Globus pallidus (tissue), 1 donor: Measurements from ENCODE around the gene NADSYN1.

ENCODE experiments used
- DNase-seq: peaks from one replicate; pipeline ENCODE4 v3.0.0-alpha.2; 2015; ENCODE audit warnings: low spot score

The NADSYN1 gene

DNA sequence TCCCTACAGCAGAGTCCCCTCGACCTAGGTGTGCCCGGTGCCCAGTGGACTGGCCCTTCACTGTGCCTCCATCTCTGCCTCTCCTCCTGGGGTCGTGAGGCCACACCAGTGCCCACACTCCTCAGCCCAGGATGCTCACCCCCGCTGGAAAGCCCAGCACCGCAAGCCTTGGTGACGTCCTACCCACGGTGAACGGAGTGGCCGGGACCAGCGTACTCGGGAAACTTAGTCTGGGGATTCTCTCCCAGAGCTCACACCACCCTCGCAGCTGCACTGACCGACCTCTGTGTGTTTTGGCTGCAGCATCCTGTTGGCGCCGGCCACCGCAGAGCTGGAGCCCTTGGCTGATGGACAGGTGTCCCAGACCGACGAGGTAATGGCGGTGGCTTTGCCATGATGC lies 38.5 kb downstream of the NADSYN1 start:
- DNase-seq, result no peak

- DNase-seq, result no peak
These were observed 38.9 kb downstream of the NADSYN1 start for GRCh38 chr11:71491940-71492339.

- no peak for DNase-seq
These were observed 42.6 kb downstream of the NADSYN1 start for GRCh38 chr11:71495286-71496230.

GRCh38 chr11:71496421-71496820 lies 43.4 kb downstream of the NADSYN1 start:
- DNase-seq, result no peak

- DNase-seq, result no peak
These were observed 45.1 kb downstream of the NADSYN1 start for GRCh38 chr11:71498091-71498490.

DNA sequence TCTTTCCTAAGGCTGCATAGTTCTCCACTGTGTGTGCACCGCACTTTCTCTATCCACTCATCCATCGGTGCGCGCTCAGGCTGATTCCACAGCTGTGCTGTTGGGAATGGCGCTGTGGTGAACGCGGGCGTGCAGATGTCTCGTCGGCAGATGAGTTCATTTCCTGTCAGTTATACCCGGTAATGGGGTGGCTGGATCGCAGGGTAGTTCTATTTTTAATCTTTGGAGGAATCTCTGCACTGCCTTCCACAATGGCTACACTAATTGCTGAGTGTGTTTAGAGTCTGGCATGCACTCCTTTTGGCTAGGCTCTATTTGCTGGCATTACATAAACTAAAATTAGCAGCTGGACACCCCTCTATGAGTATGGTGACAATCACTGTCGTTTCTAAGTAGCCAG lies 46.1 kb downstream of the NADSYN1 start:
- DNase-seq, result no peak

DNA sequence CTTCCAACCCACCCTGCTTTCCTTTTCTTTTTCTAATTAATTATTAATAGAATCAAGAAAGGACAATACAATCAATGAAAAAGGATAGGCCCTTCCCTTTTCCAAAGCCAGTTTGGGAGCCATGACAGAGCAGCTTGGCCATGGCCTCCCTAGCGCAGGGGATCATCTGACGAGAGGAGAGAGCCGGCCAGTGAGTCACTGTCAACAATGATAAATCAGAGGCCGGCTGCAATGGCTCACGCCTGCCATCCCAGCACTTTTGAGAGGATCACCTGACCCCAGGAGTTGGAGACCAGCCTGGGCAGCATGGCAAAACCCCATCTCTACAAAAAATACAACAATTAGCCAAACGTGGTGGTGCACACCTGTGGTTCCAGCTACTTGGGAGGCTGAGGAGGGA lies 46.5 kb downstream of the NADSYN1 start:
- no peak for DNase-seq

DNA sequence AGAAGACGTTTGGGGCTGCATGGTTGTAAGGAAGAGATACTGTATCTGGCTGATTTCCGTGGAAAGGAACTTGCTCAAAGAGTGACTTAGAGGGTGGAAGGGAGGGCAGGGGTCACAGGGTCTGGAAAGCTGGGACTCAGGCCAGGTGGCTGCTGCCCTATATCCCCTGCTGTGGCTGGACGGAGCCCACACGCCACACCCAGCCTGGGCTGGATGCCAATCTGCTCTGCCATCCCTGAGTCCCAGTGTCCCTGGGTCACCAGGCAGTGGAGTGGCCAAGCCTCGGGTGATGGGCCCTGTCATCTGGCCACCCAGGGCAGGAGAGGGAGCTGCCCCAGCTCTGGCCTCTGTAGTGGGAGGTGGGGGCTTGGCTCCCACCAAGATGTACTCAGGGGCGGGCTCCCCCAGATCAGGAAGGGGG lies 47.6 kb downstream of the NADSYN1 start:
- no peak for DNase-seq

DNA sequence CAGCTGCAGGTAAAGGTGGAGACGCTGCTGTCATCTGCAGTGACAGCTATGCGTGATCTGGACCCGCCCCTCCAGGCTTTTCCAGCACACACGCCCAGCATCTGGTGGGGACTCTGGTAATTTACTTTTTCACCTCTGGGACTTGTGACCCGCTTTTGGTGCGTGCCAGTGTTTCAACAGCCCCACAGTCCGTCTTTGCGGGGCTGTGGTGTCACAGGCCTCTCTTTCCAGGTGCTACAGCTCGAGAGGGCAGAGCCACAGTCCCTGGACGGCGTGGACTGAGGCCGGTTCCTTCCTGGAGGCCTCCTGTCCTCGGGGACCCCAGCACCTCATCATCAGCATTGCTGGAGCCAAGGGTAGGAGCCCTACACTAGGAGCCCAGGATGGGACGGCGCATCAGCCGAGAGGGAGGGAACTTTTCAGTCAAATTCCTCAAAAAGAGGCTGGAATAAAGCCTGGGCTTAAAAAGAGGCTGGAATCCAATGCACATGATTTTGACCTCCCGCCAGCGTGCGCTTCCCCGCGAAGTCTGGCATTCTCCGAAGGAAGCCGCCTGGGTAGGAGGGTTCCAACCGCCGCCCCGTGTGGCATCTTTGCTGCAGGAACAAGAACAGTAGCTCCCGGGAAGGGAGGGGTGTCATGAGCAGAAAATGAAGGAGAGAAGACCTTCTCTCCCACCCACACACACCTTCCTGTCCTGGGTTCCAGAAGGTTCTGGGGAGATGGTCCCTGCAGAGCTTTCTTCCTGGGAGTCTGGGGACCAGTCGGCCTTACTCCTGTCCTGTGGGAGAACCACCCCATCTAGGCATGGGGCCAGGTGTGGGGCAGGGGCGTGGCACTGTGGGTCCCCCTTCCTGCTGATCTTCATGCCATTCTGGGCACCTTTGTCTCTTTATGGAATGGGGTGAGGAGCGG lies 48.3 kb downstream of the NADSYN1 start:
- DNase-seq, result no peak

DNA sequence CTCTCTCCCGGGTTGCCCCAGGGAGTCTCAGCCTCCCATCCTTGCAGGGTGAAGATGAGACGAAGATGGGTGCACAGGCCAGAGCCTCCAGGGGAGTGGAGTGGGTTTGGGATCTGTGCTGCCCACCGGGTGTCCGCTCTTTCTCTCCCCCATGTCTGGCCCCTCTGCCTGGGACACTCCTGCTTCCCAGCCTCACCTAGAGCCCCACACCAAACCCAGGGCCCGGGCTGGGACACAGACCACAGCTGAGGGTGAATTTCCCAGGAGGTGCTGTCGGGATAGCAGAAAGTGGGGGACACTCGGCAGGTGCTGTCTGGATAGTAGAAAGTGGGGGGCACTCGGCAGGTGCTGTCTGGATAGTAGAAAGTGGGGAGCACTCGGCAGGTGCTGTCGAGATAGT lies 49.0 kb downstream of the NADSYN1 start:
- DNase-seq, result no peak

GRCh38 chr11:71502871-71503435 lies 50.0 kb downstream of the NADSYN1 start:
- no peak for DNase-seq

DNA sequence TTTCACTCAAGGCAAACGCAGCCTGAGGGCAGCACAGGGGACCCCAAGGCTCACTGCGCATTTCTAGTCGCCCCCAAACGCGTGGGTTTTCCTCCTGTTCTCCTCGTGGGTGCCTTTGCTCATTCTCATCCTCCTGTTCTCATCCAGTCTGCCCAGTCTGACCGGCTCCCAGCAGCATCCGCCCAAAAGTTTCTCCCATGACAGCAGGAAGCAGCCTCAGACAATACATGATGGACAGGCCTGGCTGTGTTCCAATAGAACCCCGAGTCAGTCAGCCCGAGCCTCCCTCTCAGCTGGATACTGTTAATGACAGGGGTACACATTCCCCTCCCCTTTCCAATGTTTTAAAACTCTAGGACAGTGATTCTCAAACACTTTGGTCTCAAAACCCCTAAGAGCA lies 51.5 kb downstream of the NADSYN1 start:
- DNase-seq, result no peak

- DNase-seq, result no peak
These were observed 52.0 kb downstream of the NADSYN1 start for GRCh38 chr11:71505001-71505400.

DNA sequence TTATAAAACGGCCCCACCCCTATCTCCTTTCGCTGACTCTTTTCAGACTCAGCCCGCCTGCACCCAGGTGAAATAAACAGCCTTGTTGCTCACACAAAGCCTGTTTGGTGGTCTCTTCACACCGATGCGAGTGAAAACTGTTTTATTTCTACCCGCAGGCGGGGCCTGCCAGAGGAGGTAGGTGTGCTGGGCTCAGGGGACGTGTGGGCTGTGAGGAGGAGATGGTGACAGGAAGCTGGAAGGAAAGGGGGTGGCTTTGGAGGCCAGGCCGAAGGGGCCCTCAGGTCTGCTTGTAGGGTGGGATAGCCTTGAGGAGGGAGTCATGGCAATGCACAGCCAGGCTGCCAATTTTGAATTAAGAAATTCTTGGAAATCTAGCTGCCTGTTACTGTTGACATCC lies 52.8 kb downstream of the NADSYN1 start:
- no peak for DNase-seq

DNA sequence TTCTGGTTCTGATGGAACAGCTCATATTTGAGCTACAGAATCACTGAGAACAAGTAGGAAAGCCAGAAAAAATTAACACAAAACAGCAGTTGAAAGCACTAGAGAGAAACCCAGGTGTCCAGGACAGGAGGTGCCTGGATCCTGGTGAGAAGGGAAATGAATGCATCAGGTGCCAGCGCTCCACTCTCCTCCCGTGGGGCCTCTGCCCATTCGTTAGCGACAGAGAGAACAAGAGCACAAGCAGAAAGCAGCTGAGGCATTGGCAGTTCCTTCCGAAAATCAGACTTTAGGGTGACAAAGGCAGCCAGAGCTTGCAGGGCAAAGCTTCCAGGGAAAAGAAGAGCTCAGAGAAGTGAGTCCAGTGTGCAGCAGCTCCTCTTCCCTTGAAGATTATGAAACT lies 54.1 kb downstream of the NADSYN1 start:
- DNase-seq, result no peak

- DNase-seq, result no peak
These were observed 65.8 kb downstream of the NADSYN1 start for GRCh38 chr11:71518506-71519471.

GRCh38 chr11:71519546-71519945 lies 66.5 kb downstream of the NADSYN1 start:
- no peak for DNase-seq

- no peak for DNase-seq
These were observed 72.4 kb downstream of the NADSYN1 start for GRCh38 chr11:71525188-71525937.

DNA sequence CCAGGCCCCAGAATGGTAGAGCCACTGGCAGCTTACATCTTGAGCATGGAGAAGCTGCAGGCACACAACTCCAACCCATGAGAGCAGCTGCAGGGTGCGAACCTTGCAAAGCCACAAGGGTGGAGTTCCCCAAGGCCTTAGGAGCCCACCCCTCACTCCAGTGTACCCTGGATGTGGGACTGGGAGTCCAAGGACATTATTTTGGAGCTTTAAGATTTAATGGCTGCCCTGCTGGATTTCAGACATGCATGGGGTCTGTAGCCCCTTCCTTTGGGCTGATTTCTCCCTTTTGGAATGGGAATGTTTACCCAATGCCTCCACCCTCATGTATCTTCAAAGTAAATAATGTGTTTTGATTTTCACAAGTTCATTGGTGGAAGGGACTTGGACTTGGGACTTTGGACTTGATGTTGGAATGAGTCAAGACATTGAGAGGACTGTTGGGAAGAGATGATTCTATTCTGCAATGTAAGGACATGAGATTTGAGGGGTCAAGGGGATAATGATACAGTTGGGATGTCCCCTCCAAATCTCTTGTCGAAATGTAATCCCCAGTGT lies 73.0 kb downstream of the NADSYN1 start:
- DNase-seq, result no peak
